WTC11 (cell line): ENCODE data around the gene MAGOH. TPM values are rescaled to one million over a fixed set of nuclear protein-coding genes. Genes with fewer than 3 reads are reported as not detected.

ENCODE experiments used
- ATAC-seq: fragments of 200-7000 bp; cut with Tn5 transposase; 2 replicates; pipeline ENCODE4 v1.10.0; 2021; ENCODE audit warnings: mild to moderate bottlenecking, moderate library complexity
- CTCF ChIA-PET: fragments of 300-600 bp; sonication (Branson Sonifier 250); formaldehyde crosslinking; loops from one replicate; lab custom pipeline; 2021; ENCODE audit warnings: antibody characterized with exemption; lab: Charles Lee
- POLR2A ChIA-PET: fragments of 350-600 bp; sonication (Branson Sonifier 250); formaldehyde crosslinking; loops from one replicate; lab custom pipeline; 2021; ENCODE audit warnings: antibody characterized with exemption; lab: Charles Lee
- DNase-seq: peaks from one replicate; pipeline ENCODE4 v3.0.0; 2021; ENCODE audit warnings: low spot score
- H3K27ac Mint-ChIP-seq: 2 replicates; pipeline ENCODE4 v1.8.0; 2021; ENCODE audit warnings: mixed read lengths
- H3K27me3 Mint-ChIP-seq: 2 replicates; pipeline ENCODE4 v1.8.0; 2021; ENCODE audit warnings: low read depth, mild to moderate bottlenecking, moderate library complexity, mixed read lengths
- H3K36me3 Mint-ChIP-seq: 2 replicates; pipeline ENCODE4 v1.8.0; 2021; ENCODE audit warnings: mixed read lengths
- H3K4me1 Mint-ChIP-seq: 2 replicates; pipeline ENCODE4 v1.8.0; 2022; ENCODE audit warnings: mixed read lengths
- H3K4me3 Mint-ChIP-seq: 2 replicates; pipeline ENCODE4 v1.8.0; 2021; ENCODE audit warnings: mild to moderate bottlenecking, moderate library complexity, mixed read lengths
- H3K9me3 Mint-ChIP-seq: 2 replicates; pipeline ENCODE4 v1.8.0; 2021; ENCODE audit warnings: mixed read lengths
- AR ChIP-seq: fragments of 250-450 bp; sonication (Bioruptor Pico); IDR thresholded peaks from 2 replicates; pipeline ENCODE4 v1.9.0; 2021; ENCODE audit warnings: mild to moderate bottlenecking
- CBFB ChIP-seq: sonication (generic); formaldehyde crosslinking; IDR thresholded peaks from 2 replicates; pipeline ENCODE4 v1.8.1; 2022; ENCODE audit warnings: mild to moderate bottlenecking, low read depth, missing genetic modification reagents
- E2F4 ChIP-seq: sonication (generic); formaldehyde crosslinking; IDR thresholded peaks from 2 replicates; pipeline ENCODE4 v1.8.1; 2022; ENCODE audit warnings: low read depth, mild to moderate bottlenecking, moderate library complexity, missing genetic modification reagents, borderline replicate concordance
- EMX1 ChIP-seq: fragments of 250-450 bp; sonication (Bioruptor Pico); IDR thresholded peaks from 2 replicates; pipeline ENCODE4 v1.8.0; 2021; ENCODE audit warnings: mild to moderate bottlenecking
- ETV6 ChIP-seq: sonication (generic); formaldehyde crosslinking; IDR thresholded peaks from 2 replicates; pipeline ENCODE4 v1.8.1; 2022; ENCODE audit warnings: mild to moderate bottlenecking, missing genetic modification reagents
- FOXP1 ChIP-seq: sonication (generic); formaldehyde crosslinking; IDR thresholded peaks from 2 replicates; pipeline ENCODE4 v1.8.0; 2022; ENCODE audit warnings: missing genetic modification reagents, mild to moderate bottlenecking, moderate library complexity, borderline replicate concordance
- IRF2 ChIP-seq: sonication (generic); formaldehyde crosslinking; IDR thresholded peaks from 2 replicates; pipeline ENCODE4 v1.8.0; 2022; ENCODE audit warnings: low read depth, missing genetic modification reagents, borderline replicate concordance
- JUN ChIP-seq: sonication (generic); formaldehyde crosslinking; IDR thresholded peaks from 2 replicates; pipeline ENCODE4 v1.8.0; 2023; ENCODE audit warnings: mild to moderate bottlenecking, missing genetic modification reagents
- KAT7 ChIP-seq: sonication (generic); formaldehyde crosslinking; IDR thresholded peaks from 2 replicates; pipeline ENCODE4 v1.8.1; 2023; ENCODE audit warnings: missing genetic modification reagents, mild to moderate bottlenecking, borderline replicate concordance
- MAX ChIP-seq: sonication (generic); formaldehyde crosslinking; IDR thresholded peaks from 2 replicates; pipeline ENCODE4 v1.8.0; 2022; ENCODE audit warnings: mild to moderate bottlenecking, missing genetic modification reagents
- NFE2L1 ChIP-seq: sonication (generic); formaldehyde crosslinking; IDR thresholded peaks from 2 replicates; pipeline ENCODE4 v1.8.1; 2023; ENCODE audit warnings: missing genetic modification reagents
- RELA ChIP-seq: sonication (generic); formaldehyde crosslinking; IDR thresholded peaks from 2 replicates; pipeline ENCODE4 v1.8.1; 2022; ENCODE audit warnings: missing genetic modification reagents, mild to moderate bottlenecking, borderline replicate concordance
- SMAD4 ChIP-seq: sonication (generic); formaldehyde crosslinking; IDR thresholded peaks from 2 replicates; pipeline ENCODE4 v1.8.0; 2022; ENCODE audit warnings: mild to moderate bottlenecking, missing genetic modification reagents
- SP1 ChIP-seq: sonication (generic); formaldehyde crosslinking; conservative IDR thresholded peaks from 2 replicates; pipeline ENCODE4 v1.8.1; 2022; ENCODE audit warnings: missing genetic modification reagents
- TEAD1 ChIP-seq: sonication (generic); formaldehyde crosslinking; IDR thresholded peaks from 2 replicates; pipeline ENCODE4 v1.8.0; 2022; ENCODE audit warnings: mild to moderate bottlenecking, missing genetic modification reagents
- USF1 ChIP-seq: sonication (generic); formaldehyde crosslinking; IDR thresholded peaks from 2 replicates; pipeline ENCODE4 v1.8.0; 2022; ENCODE audit warnings: mild to moderate bottlenecking, missing genetic modification reagents
- ZBTB21 ChIP-seq: sonication (generic); formaldehyde crosslinking; IDR thresholded peaks from 2 replicates; pipeline ENCODE4 v1.8.1; 2023; ENCODE audit warnings: mild to moderate bottlenecking, missing genetic modification reagents, borderline replicate concordance
- ZBTB43 ChIP-seq: sonication (generic); formaldehyde crosslinking; IDR thresholded peaks from 2 replicates; pipeline ENCODE4 v1.8.1; 2023; ENCODE audit warnings: mild to moderate bottlenecking, missing genetic modification reagents
- ZNF317 ChIP-seq: sonication (generic); formaldehyde crosslinking; IDR thresholded peaks from 2 replicates; pipeline ENCODE4 v1.8.1; 2023; ENCODE audit warnings: low read depth, mild to moderate bottlenecking, moderate library complexity, missing genetic modification reagents, borderline replicate concordance
- ZNF425 ChIP-seq: fragments of 250-450 bp; sonication (Bioruptor Pico); conservative IDR thresholded peaks from 2 replicates; pipeline ENCODE4 v1.9.0; 2021; ENCODE audit warnings: mild to moderate bottlenecking
- total RNA-seq: library from RNA; stranded (reverse); gene quantifications from 3 replicates; pipeline ENCODE4 v1.2.3, GENCODE V29; 2021

The MAGOH gene
- total RNA-seq, 1 experiment from 2014 or later = 57.8 TPM

- TF ChIP-seq AR (CRISPR knock-in tag) = no peak
- TF ChIP-seq NFE2L1 (CRISPR knock-in tag) = no peak
- no peak for TF ChIP-seq MAX (CRISPR knock-in tag)
- TF ChIP-seq ZNF425 (CRISPR knock-in tag) = no peak
- no peak for TF ChIP-seq E2F4
- no peak for TF ChIP-seq USF1
Observed at GRCh38 chr1:53214376-53214940, 23.9 kb downstream of the MAGOH start (continued).

GRCh38 chr1:53210954-53211353, 27.4 kb downstream of the MAGOH start:
- no peaks in the 10 kb centered on the region for H3K27me3 Mint-ChIP-seq
- no peak for ATAC-seq
- DNase-seq = no peak
- H3K9me3 Mint-ChIP-seq = peaks cover 19% of the 10 kb centered on the region
- no peak overlapping the region for H3K27ac Mint-ChIP-seq
- no peak for TF ChIP-seq JUN
- no peak for TF ChIP-seq FOXP1 (CRISPR knock-in tag)
- no peak for TF ChIP-seq ZBTB43 (CRISPR knock-in tag)
- no peak for TF ChIP-seq EMX1 (CRISPR knock-in tag)
- TF ChIP-seq SMAD4 (CRISPR knock-in tag) = no peak
- no peak for TF ChIP-seq ZNF317
- no peak for TF ChIP-seq TEAD1 (CRISPR knock-in tag)
- TF ChIP-seq RELA (CRISPR knock-in tag) = no peak
- no peak for TF ChIP-seq IRF2 (CRISPR knock-in tag)
- TF ChIP-seq ZBTB21 (CRISPR knock-in tag) = no peak
- TF ChIP-seq ETV6 (CRISPR knock-in tag) = no peak
- TF ChIP-seq USF1 = no peak
- no peak for TF ChIP-seq KAT7
- TF ChIP-seq CBFB (CRISPR knock-in tag) = no peak
- no peak for TF ChIP-seq SP1
- no peak overlapping the region for H3K4me3 Mint-ChIP-seq
- H3K4me1 Mint-ChIP-seq = no peaks in the 10 kb centered on the region
- peaks cover 66% of the 10 kb centered on the region for H3K36me3 Mint-ChIP-seq
- CTCF ChIA-PET = no interaction called here
- POLR2A ChIA-PET = interaction anchor here (0.7 kb wide), 1 partner anchor 27 kb away, joined by 3 read pairs; the partner anchor contains the start of gene MAGOH
